H1 (cell line): Measurements from ENCODE around the gene FREM2. TPM values are rescaled to one million over a fixed set of nuclear protein-coding genes. Genes with fewer than 3 reads are reported as not detected.

Experiments used
- CBX5 ChIP-seq: fragments of 300-800, 300-1000 bp; sonication (generic); IDR thresholded peaks from 2 replicates; pipeline ENCODE4 v1.7.1; 2016; ENCODE audit warnings: antibody characterized with exemption, low read length, low read depth
- EP300 ChIP-seq, 2 experiments: IDR thresholded peaks; 1 replicate in 1 of 2; 2 replicates in 1 of 2; pipeline ENCODE4 v1.6.1; 2011 to 2012; ENCODE audit warnings: low read depth in 2 of 2, low read length in 2 of 2, mild to moderate bottlenecking in 2 of 2, borderline replicate concordance in 1 of 2, inconsistent platforms in 1 of 2, moderate library complexity in 1 of 2
- FOSL1 ChIP-seq: IDR thresholded peaks from 2 replicates; pipeline ENCODE4 v1.6.1; 2011; ENCODE audit warnings: mild to moderate bottlenecking, low read depth, low read length, moderate library complexity; ENCODE audit not compliant: insufficient read depth
- RFX5 ChIP-seq: IDR thresholded peaks from 2 replicates; pipeline ENCODE4 v1.6.1; 2011; ENCODE audit warnings: low read depth, low read length, improper control_type of control experiment, borderline replicate concordance
- SIX5 ChIP-seq: IDR thresholded peaks from 2 replicates; pipeline ENCODE4 v1.6.1; 2011; ENCODE audit warnings: mild to moderate bottlenecking, low read depth, low read length
- SP2 ChIP-seq: IDR thresholded peaks from 2 replicates; pipeline ENCODE4 v1.6.1; 2012; ENCODE audit warnings: mild to moderate bottlenecking, low read length, inconsistent platforms
- polyA plus RNA-seq, 7 experiments: library from polyadenylated mRNA; depleted of rRNA in 3 of 7; stranded (reverse) in 5 of 7; unstranded in 2 of 7; fragments of >200 nt in 5 of 7; fragments of 200-250 nt in 2 of 7; gene quantifications; 1 replicate in 5 of 7; 2 replicates in 1 of 7; 4 replicates in 1 of 7; pipeline versions ENCODE4 v1.2.1 to v1.2.3, GENCODE V29; 2011 to 2013; ENCODE audit warnings: missing spikeins in 2 of 7, mixed read lengths in 2 of 7
- total RNA-seq: library from RNA; stranded (reverse); fragmentation: NEBNext Ultra II Directional; extraction: Animal tissue kit (Norgen Biotek cat#: 25700); gene quantifications from 2 replicates; pipeline ENCODE4 v1.2.1, GENCODE V29; 2021

The FREM2 gene
- total and polyA plus RNA-seq, 2 of the 8 experiments (the other 6 are each of a cell fraction or from before 2014, with no cell fraction given) = 11.6 to 22.8 TPM

DNA sequence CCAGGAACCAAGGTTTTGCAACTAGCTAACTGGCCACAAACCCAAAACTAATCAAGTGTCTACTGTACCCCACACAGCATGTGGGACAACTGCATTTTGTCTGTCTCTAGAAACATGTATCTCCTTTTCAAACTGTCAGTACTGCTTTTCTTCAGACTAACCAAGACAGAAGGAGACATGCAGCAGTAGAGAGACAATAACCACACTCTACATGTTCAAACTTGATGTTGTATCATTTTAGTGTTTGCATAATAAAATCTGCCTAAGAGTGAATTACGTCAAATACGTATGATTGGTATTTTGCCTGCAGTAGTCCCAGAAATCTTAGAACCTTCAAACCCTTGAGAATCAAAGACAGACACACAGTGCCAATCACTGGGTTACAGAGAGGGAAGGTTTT lies 22.0 kb upstream of the FREM2 start (continued):
- TF ChIP-seq EP300 (IDR thresholded peaks at IDR 0.05; ENCODE audit: borderline replicate concordance in 1 of 2, low read depth in 2 of 2, low read length in 2 of 2) = no peak
- TF ChIP-seq SP2 = no peak
- TF ChIP-seq RFX5 = no peak
- TF ChIP-seq FOSL1 = no peak
- no peak for TF ChIP-seq CBX5
- TF ChIP-seq SIX5 = no peak
